ENCODE data around the gene SMYD3.

DNA sequence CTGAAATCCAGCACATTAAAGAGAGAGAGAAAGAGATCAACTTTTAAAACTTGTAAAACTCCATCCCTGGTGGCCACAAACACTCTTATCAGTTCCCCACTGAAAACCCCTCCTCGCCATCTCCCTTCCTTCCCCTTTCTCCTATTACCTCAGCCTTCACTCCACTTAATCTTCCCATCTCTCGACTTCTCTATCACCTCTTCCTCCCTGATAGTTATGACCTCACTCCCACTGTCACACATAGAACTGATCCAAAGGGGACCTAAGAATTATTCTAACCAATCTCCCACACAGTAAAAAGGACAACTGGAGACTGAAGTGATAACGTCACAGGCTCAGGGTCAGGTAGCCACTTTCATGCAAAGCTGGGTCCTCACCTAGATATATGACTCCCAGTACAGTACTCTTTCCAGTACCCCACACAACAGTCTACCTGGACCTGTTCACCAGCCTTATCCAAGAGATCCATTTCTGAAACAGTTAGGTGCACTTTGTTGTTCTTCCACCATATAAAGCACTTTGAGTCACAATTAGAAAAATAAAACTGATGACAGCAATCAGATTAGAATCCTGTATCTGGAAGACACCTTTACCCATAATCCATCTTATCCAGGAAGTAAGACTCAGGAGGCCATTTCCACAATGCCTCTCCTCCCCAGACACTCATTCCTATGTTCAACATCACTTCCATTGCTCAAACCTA, 324.8 kb downstream of the SMYD3 start:
- TF ChIP-seq CTCF (IDR thresholded peaks at IDR 0.05) = no peak
- TF ChIP-seq POLR2A (IDR thresholded peaks at IDR 0.05) = no peak

Data from adrenal gland (tissue), 5 donors.